H9 (cell line): ENCODE measurements around the gene TYMP. TPM values are rescaled to one million over a fixed set of nuclear protein-coding genes. Genes with fewer than 3 reads are reported as not detected.

ENCODE experiments used
- DNase-seq: peaks from one replicate; pipeline ENCODE4 v3.0.0-alpha.2; 2017
- H2AFZ ChIP-seq: one replicate; pipeline ENCODE4 v1.6.1; 2013; ENCODE audit warnings: mild to moderate bottlenecking, low read length, control low read depth, moderate library complexity
- H2AK5ac ChIP-seq: 2 replicates; pipeline ENCODE4 v1.6.1; 2013; ENCODE audit warnings: low read length, control low read depth, mixed read lengths; ENCODE audit not compliant: insufficient read length
- H2BK120ac ChIP-seq: one replicate; pipeline ENCODE4 v1.6.1; 2013; ENCODE audit warnings: low read depth, mild to moderate bottlenecking, low read length, control low read depth, inconsistent platforms; ENCODE audit not compliant: poor library complexity, severe bottlenecking
- H2BK12ac ChIP-seq: 2 replicates; pipeline ENCODE4 v1.6.1; 2013; ENCODE audit warnings: low read length, control low read depth, mixed read lengths, low read depth; ENCODE audit not compliant: insufficient read length
- H2BK15ac ChIP-seq: 2 replicates; pipeline ENCODE4 v1.6.1; 2013; ENCODE audit warnings: low read depth, low read length, control low read depth
- H2BK20ac ChIP-seq: one replicate; pipeline ENCODE4 v1.6.1; 2013; ENCODE audit warnings: low read depth, mild to moderate bottlenecking, low read length, control low read depth, inconsistent platforms; ENCODE audit not compliant: poor library complexity, severe bottlenecking
- H2BK5ac ChIP-seq: 2 replicates; pipeline ENCODE4 v1.6.1; 2013; ENCODE audit warnings: low read length, control low read depth, mixed read lengths; ENCODE audit not compliant: insufficient read length
- H3K14ac ChIP-seq: 2 replicates; pipeline ENCODE4 v1.6.1; 2013; ENCODE audit warnings: low read length, control low read depth; ENCODE audit not compliant: insufficient read depth
- H3K18ac ChIP-seq: 2 replicates; pipeline ENCODE4 v1.6.1; 2013; ENCODE audit warnings: low read depth, mild to moderate bottlenecking, mixed read lengths, low read length, control low read depth; ENCODE audit not compliant: insufficient read length
- H3K23ac ChIP-seq: 2 replicates; pipeline ENCODE4 v1.6.1; 2013; ENCODE audit warnings: low read length, control low read depth, mixed read lengths, low read depth; ENCODE audit not compliant: insufficient read length
- H3K23me2 ChIP-seq: 2 replicates; pipeline ENCODE4 v1.6.1; 2013; ENCODE audit warnings: low read depth, mild to moderate bottlenecking, mixed read lengths, low read length, control low read depth; ENCODE audit not compliant: insufficient read length, poor library complexity, severe bottlenecking
- H3K27ac ChIP-seq: 2 replicates; pipeline ENCODE4 v1.5.1; 2013; ENCODE audit warnings: low read length, control low read depth, mixed read lengths, low read depth; ENCODE audit not compliant: insufficient read length
- H3K27me3 ChIP-seq: 2 replicates; pipeline ENCODE4 v1.6.1; 2013; ENCODE audit warnings: low read length, control low read depth, inconsistent platforms; ENCODE audit not compliant: insufficient read depth
- H3K4ac ChIP-seq: 2 replicates; pipeline ENCODE4 v1.6.1; 2013; ENCODE audit warnings: low read depth, mild to moderate bottlenecking, control low read depth, inconsistent platforms, low read length, moderate library complexity
- H3K4me1 ChIP-seq: 2 replicates; pipeline ENCODE4 v1.6.1; 2013; ENCODE audit warnings: low read length, control low read depth, inconsistent platforms; ENCODE audit not compliant: insufficient read depth
- H3K4me2 ChIP-seq: 2 replicates; pipeline ENCODE4 v1.6.1; 2013; ENCODE audit warnings: low read length, control low read depth, mixed read lengths; ENCODE audit not compliant: insufficient read length, insufficient read depth
- H3K56ac ChIP-seq: 2 replicates; pipeline ENCODE4 v1.6.1; 2013; ENCODE audit warnings: low read depth, mild to moderate bottlenecking, mixed read lengths, low read length, control low read depth; ENCODE audit not compliant: insufficient read length
- H3K79me1 ChIP-seq: 2 replicates; pipeline ENCODE4 v1.6.1; 2013; ENCODE audit warnings: low read depth, mild to moderate bottlenecking, moderate library complexity, low read length, control low read depth, inconsistent platforms; ENCODE audit not compliant: insufficient read depth, poor library complexity, severe bottlenecking
- H3K79me2 ChIP-seq: 2 replicates; pipeline ENCODE4 v1.6.1; 2013; ENCODE audit warnings: low read length, control low read depth, inconsistent platforms; ENCODE audit not compliant: insufficient read depth
- H3K9ac ChIP-seq: 2 replicates; pipeline ENCODE4 v1.6.1; 2013; ENCODE audit warnings: low read length, control low read depth, mixed read lengths; ENCODE audit not compliant: insufficient read length; ENCODE audit errors: extremely low read depth
- H3K9me3 ChIP-seq: one replicate; pipeline ENCODE4 v1.6.1; 2013; ENCODE audit warnings: low read depth, low read length, inconsistent platforms; ENCODE audit not compliant: control insufficient read depth
- H3T11ph ChIP-seq: one replicate; pipeline ENCODE4 v1.6.1; 2013; ENCODE audit warnings: mild to moderate bottlenecking, low read length, control low read depth, inconsistent platforms
- H4K20me1 ChIP-seq: one replicate; pipeline ENCODE4 v1.6.1; 2013; ENCODE audit not compliant: control insufficient read depth, insufficient read length, insufficient read depth
- H4K5ac ChIP-seq: 2 replicates; pipeline ENCODE4 v1.6.1; 2013; ENCODE audit warnings: low read depth, mild to moderate bottlenecking, mixed read lengths, low read length, control low read depth; ENCODE audit not compliant: insufficient read length
- H4K8ac ChIP-seq: replicated peaks from 2 replicates; pipeline ENCODE4 v1.6.1; 2013; ENCODE audit warnings: low read length, control low read depth, mixed read lengths, low read depth; ENCODE audit not compliant: insufficient read length
- H4K91ac ChIP-seq: 2 replicates; pipeline ENCODE4 v1.6.1; 2013; ENCODE audit warnings: low read depth, mild to moderate bottlenecking, moderate library complexity, mixed read lengths, low read length, control low read depth; ENCODE audit not compliant: insufficient read length
- H3K27ac Mint-ChIP-seq, 3 experiments: 2 replicates in 2 of 3; 3 replicates in 1 of 3; pipeline ENCODE4 v1.8.0; 2020 to 2021; ENCODE audit warnings: mixed read lengths in 3 of 3, mild to moderate bottlenecking in 1 of 3, moderate library complexity in 1 of 3
- H3K27me3 Mint-ChIP-seq: 2 replicates; pipeline ENCODE4 v1.8.0; 2021; ENCODE audit warnings: low read depth, mild to moderate bottlenecking, moderate library complexity, mixed read lengths
- H3K36me3 Mint-ChIP-seq, 3 experiments: 2 replicates in 2 of 3; 3 replicates in 1 of 3; pipeline ENCODE4 v1.8.0; 2020 to 2021; ENCODE audit warnings: low read depth in 3 of 3, mixed read lengths in 3 of 3; ENCODE audit not compliant: insufficient read depth in 1 of 3
- H3K4me1 Mint-ChIP-seq, 2 experiments: 2 replicates each; pipeline ENCODE4 v1.8.0; 2020; ENCODE audit warnings: mixed read lengths in 2 of 2
- H3K4me3 Mint-ChIP-seq, 2 experiments: 2 replicates in 1 of 2; 3 replicates in 1 of 2; pipeline ENCODE4 v1.8.0; 2020 to 2021; ENCODE audit warnings: mild to moderate bottlenecking in 2 of 2, mixed read lengths in 2 of 2, moderate library complexity in 1 of 2
- H3K9me3 Mint-ChIP-seq, 2 experiments: 2 replicates in 1 of 2; 3 replicates in 1 of 2; pipeline ENCODE4 v1.8.0; 2020; ENCODE audit warnings: mild to moderate bottlenecking in 2 of 2, mixed read lengths in 2 of 2, moderate library complexity in 1 of 2
- WGBS: extraction: QIAGEN DNeasy Blood & Tissue Kit; methylation state at CpG from one replicate; pipeline ENCODE4 v1.1.7; 2013; ENCODE audit warnings: missing lambda C conversion rate, low lambda C conversion rate, mixed read lengths; ENCODE audit not compliant: insufficient read length; ENCODE audit errors: extremely low coverage; 5-methylcytosine and 5-hydroxymethylcytosine counted together
- total RNA-seq: library from RNA; stranded (reverse); gene quantifications from 2 replicates; pipeline ENCODE4 v1.2.1, GENCODE V29; 2021
- TF ChIP-seq, protein P1 (sequence below): fragments of 200-600 bp; sonication (generic); conservative IDR thresholded peaks from 3 replicates; pipeline ENCODE4 v1.8.0; 2021; ENCODE audit warnings: antibody characterized with exemption, mild to moderate bottlenecking

The TYMP gene
- total RNA-seq, 1 experiment from 2014 or later: 1.0 TPM

DNA sequence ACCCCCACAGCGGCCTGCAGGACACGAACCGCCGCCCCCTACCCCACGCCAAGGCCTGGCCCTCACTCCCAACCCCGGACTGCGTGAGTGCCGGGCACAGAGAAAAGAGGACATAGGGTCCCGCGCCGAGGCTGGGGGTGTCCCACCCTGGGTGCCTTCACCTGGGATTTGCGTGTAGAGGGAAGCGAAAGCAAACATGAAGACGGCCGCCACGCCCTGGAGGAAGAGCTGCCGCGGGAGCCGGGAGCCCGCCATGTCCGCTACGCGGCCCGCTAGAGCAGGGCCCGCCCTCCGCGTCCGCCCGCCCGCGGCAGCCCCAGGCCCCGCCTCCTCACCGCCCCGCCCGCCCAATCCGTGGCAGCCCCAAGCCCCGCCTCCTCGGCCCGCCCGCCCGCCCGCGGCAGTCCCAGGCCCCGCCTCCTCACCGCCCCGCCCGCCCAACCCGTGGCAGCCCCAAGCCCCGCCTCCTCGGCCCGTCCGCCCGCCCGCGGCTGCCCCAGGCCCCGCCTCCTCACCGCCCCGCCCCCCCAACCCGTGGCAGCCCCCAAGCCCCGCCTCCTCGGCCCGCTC, 22.3 kb downstream of the TYMP start, which contains the start of gene LMF2:
TSS of gene LMF2 (minus strand) at position 282 of the 570 bp plus-strand sequence. CDS start at position 255, 27 bp downstream.
- Histone ChIP-seq H3K14ac (peak within 1 kb of the TSS; percentile 99), H3K4me1 (no peaks in the 10 kb centered on the region), H3K4ac (no peak within 1 kb of the TSS), H3T11ph (no peak within 1 kb of the TSS), H2BK15ac (no peak within 1 kb of the TSS), H2BK120ac (no peak within 1 kb of the TSS), H3K79me2 (peaks cover 11% of the 10 kb centered on the region; the same call in 1 of the 2 replicates), H3K9me3 (no peaks in the 10 kb centered on the region), H4K5ac (no peak within 1 kb of the TSS), H4K20me1 (no peaks in the 10 kb centered on the region), H4K91ac (no peak within 1 kb of the TSS), H2BK20ac (no peak within 1 kb of the TSS), H2BK5ac (peak within 1 kb of the TSS; percentile 85), H3K56ac (no peak within 1 kb of the TSS), H3K23me2 (peaks cover 12% of the 10 kb centered on the region), H2AFZ (no peak within 1 kb of the TSS), H2BK12ac (no peak within 1 kb of the TSS), H3K79me1 (peaks cover 11% of the 10 kb centered on the region), H2AK5ac (no peak within 1 kb of the TSS), H3K23ac (no peak within 1 kb of the TSS), H3K18ac (peak within 1 kb of the TSS; percentile 99), H3K27me3 (no peaks in the 10 kb centered on the region), H3K9ac (peak within 1 kb of the TSS; percentile 99), H3K27ac (no peak within 1 kb of the TSS), H4K8ac (peak within 1 kb of the TSS; percentile 98), H3K4me2 (peak within 1 kb of the TSS; percentile 97)
- Mint-ChIP-seq H3K4me3 (peak within 1 kb of the TSS; percentile 92 to 96), H3K36me3 (peaks cover 0 to 8% (median 0%) of the 10 kb centered on the region in 3 experiments; a peak in 2 of 7 replicates), H3K4me1 (peaks cover 10 to 14% of the 10 kb centered on the region in 2 experiments), H3K9me3 (no peaks in the 10 kb centered on the region), H3K27ac (peak within 1 kb of the TSS; percentile 98; a peak in 6 of 7 replicates), H3K27me3 (no peaks in the 10 kb centered on the region)
- TF ChIP-seq, protein P1, sequence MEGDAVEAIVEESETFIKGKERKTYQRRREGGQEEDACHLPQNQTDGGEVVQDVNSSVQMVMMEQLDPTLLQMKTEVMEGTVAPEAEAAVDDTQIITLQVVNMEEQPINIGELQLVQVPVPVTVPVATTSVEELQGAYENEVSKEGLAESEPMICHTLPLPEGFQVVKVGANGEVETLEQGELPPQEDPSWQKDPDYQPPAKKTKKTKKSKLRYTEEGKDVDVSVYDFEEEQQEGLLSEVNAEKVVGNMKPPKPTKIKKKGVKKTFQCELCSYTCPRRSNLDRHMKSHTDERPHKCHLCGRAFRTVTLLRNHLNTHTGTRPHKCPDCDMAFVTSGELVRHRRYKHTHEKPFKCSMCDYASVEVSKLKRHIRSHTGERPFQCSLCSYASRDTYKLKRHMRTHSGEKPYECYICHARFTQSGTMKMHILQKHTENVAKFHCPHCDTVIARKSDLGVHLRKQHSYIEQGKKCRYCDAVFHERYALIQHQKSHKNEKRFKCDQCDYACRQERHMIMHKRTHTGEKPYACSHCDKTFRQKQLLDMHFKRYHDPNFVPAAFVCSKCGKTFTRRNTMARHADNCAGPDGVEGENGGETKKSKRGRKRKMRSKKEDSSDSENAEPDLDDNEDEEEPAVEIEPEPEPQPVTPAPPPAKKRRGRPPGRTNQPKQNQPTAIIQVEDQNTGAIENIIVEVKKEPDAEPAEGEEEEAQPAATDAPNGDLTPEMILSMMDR: no peak
- DNase-seq: no peak
- no CpG with 5 or more reads among the region's 62 CpGs for WGBS
